Panc1 (cell line): ENCODE results near the gene LRRC36. TPM values are rescaled to one million over a fixed set of nuclear protein-coding genes. Genes with fewer than 3 reads are reported as not detected.

Experiments
- ATAC-seq: fragments of 200-7000 bp; cut with Tn5 transposase; 2 replicates; pipeline ENCODE4 v1.9.1; 2020; ENCODE audit warnings: mild to moderate bottlenecking, moderate library complexity
- BruUV-seq: library from RNA; stranded (reverse); fragments of 400-500 nt; replicated peaks from 2 replicates; lab custom pipeline; 2021; lab: Mats Ljungman, UMichigan
- CTCF ChIA-PET: fragments of 300-600 bp; sonication (Branson Sonifier 250); formaldehyde crosslinking; loops from one replicate; lab custom pipeline; 2022; ENCODE audit warnings: antibody characterized with exemption; lab: Charles Lee
- POLR2A ChIA-PET: fragments of 300-600 bp; sonication (Branson Sonifier 250); formaldehyde crosslinking; loops from one replicate; lab custom pipeline; 2022; ENCODE audit warnings: antibody characterized with exemption; lab: Charles Lee
- DNase-seq: peaks from one replicate; pipeline ENCODE4 v3.0.0-alpha.2; 2010; ENCODE audit warnings: low read depth, low spot score
- H3K27ac ChIP-seq: 2 replicates; pipeline ENCODE4 v1.5.1; 2011; ENCODE audit warnings: mild to moderate bottlenecking, low read length, inconsistent platforms
- H3K27me3 ChIP-seq: fragments of 200-500 bp; sonication (Bioruptor generic); 2 replicates; pipeline ENCODE4 v1.6.0; 2014; ENCODE audit warnings: low read length, inconsistent platforms; ENCODE audit not compliant: control insufficient read depth, insufficient read depth
- H3K36me3 ChIP-seq: fragments of 200-500 bp; sonication (Bioruptor generic); 2 replicates; pipeline ENCODE4 v1.5.1; 2014; ENCODE audit warnings: inconsistent platforms, mild to moderate bottlenecking, low read length, moderate library complexity; ENCODE audit not compliant: control insufficient read depth, insufficient read depth
- H3K4me1 ChIP-seq: 2 replicates; pipeline ENCODE4 v1.5.1; 2011; ENCODE audit warnings: inconsistent platforms, mild to moderate bottlenecking, low read length, moderate library complexity; ENCODE audit not compliant: control insufficient read depth, insufficient read depth
- H3K4me3 ChIP-seq, 2 experiments: 2 replicates each; pipeline ENCODE4 v1.5.1; 2011 to 2012; ENCODE audit warnings: low read depth in 2 of 2, low read length in 2 of 2, mild to moderate bottlenecking in 2 of 2, inconsistent platforms in 1 of 2, moderate library complexity in 1 of 2
- H3K9me3 ChIP-seq: fragments of 200-500 bp; sonication (Bioruptor generic); 2 replicates; pipeline ENCODE4 v1.5.1; 2014; ENCODE audit warnings: low read depth, mild to moderate bottlenecking, inconsistent platforms, low read length, moderate library complexity; ENCODE audit not compliant: control insufficient read depth, insufficient read depth
- POLR2AphosphoS5 ChIP-seq: IDR thresholded peaks from 2 replicates; pipeline ENCODE4 v1.6.1; 2012; ENCODE audit warnings: mild to moderate bottlenecking, low read depth, low read length, moderate library complexity
- SIN3A ChIP-seq: IDR thresholded peaks from 2 replicates; pipeline ENCODE4 v1.6.1; 2012; ENCODE audit warnings: low read depth, mild to moderate bottlenecking, low read length, moderate library complexity, borderline replicate concordance; ENCODE audit not compliant: insufficient read depth
- TCF7L2 ChIP-seq: IDR thresholded peaks from 2 replicates; pipeline ENCODE4 v1.6.1; 2011; ENCODE audit warnings: mild to moderate bottlenecking, low read depth, low read length, inconsistent platforms
- in situ Hi-C: cut with HindIII; loops from 2 replicates; pipeline ENCODE4 v1.10.0; 2016; ENCODE audit warnings: low sequenced_read_pairs, low pct_unique_long_range_greater_than_20kb
- intact Hi-C: fragments of 100-400 bp; cut with micrococcal nuclease; formaldehyde crosslinking; loops from one replicate; pipeline ENCODE4 v1.10.0; 2022; ENCODE audit not compliant: unreplicated experiment
- total RNA-seq: library from RNA; stranded (reverse); gene quantifications from one replicate; pipeline ENCODE4 v1.2.1, GENCODE V29; 2021; ENCODE audit not compliant: unreplicated experiment
- TF ChIP-seq, protein P1 (sequence below): fragments of 450-650 bp; IDR thresholded peaks from 2 replicates; pipeline ENCODE4 v1.5.1; 2017; ENCODE audit warnings: mild to moderate bottlenecking
- TF ChIP-seq, protein P2 (sequence below), 2 experiments: IDR thresholded peaks; 2 replicates each; pipeline ENCODE4 v1.6.1; 2011 to 2012; ENCODE audit warnings: low read depth in 2 of 2, control low read depth in 1 of 2, low read length in 1 of 2, mild to moderate bottlenecking in 1 of 2, moderate library complexity in 1 of 2; ENCODE audit not compliant: insufficient read depth in 1 of 2

The LRRC36 gene
- total RNA-seq, 1 experiment from 2014 or later = 0.54 TPM

DNA sequence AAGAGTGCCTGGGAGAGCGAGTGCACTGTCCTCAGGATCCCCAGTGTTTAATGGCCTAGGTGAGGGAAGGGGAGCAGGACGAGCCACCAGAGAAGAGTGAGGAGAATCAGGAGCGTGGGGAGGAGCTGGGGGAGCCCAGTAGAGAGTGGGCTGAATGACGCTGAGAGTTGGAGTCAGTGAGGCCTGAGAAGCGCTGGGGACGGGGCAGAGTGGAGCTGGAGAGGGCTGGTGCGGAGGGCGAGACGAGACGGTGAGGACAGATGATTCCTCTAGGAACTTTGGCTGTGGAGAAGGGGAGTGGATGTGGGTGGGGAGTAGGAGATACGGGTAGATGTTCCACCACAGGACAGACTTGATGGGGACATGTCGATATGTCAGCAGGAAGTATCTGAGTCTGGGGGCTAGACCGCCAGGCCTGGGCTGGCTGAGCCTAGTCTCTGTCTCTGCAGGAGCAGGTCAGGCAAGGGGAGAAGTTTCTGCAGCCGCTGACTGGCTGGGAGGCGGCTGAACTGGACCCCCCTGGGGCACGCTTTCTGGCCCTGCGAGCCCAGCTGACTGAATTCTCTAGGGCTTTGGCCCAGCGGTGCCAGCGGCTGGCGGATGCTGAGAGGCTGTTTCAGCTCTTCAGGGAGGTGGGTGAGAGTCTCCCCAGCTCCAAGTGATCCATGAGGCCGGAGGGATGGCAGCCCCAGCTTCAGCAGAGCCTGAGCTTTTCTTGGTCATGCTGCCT is 42.6 kb upstream of the LRRC36 start:
- Histone ChIP-seq H3K27me3 (no peaks in the 10 kb centered on the region), H3K27ac (no peak overlapping the region), H3K4me1 (no peaks in the 10 kb centered on the region), H3K9me3 (no peaks in the 10 kb centered on the region), H3K36me3 (no peaks in the 10 kb centered on the region; the same call in 1 of the 2 replicates), H3K4me3 (no peak overlapping the region)
- intact Hi-C loops = no loop called here
- BruUV-seq = no TSS peak
- no peak for TF ChIP-seq POLR2AphosphoS5
- TF ChIP-seq, protein P1, sequence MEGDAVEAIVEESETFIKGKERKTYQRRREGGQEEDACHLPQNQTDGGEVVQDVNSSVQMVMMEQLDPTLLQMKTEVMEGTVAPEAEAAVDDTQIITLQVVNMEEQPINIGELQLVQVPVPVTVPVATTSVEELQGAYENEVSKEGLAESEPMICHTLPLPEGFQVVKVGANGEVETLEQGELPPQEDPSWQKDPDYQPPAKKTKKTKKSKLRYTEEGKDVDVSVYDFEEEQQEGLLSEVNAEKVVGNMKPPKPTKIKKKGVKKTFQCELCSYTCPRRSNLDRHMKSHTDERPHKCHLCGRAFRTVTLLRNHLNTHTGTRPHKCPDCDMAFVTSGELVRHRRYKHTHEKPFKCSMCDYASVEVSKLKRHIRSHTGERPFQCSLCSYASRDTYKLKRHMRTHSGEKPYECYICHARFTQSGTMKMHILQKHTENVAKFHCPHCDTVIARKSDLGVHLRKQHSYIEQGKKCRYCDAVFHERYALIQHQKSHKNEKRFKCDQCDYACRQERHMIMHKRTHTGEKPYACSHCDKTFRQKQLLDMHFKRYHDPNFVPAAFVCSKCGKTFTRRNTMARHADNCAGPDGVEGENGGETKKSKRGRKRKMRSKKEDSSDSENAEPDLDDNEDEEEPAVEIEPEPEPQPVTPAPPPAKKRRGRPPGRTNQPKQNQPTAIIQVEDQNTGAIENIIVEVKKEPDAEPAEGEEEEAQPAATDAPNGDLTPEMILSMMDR = no peak
- ChIA-PET CTCF (interaction anchor here (1.0 to 1.6 kb wide), 2 partner anchors 34 to 55 kb away, joined by 3 read pairs; no protein-coding TSS in a partner anchor), POLR2A (no interaction called here)
- DNase-seq (no peak), ATAC-seq (no peak)
- in situ Hi-C loops = no loop called here

DNA sequence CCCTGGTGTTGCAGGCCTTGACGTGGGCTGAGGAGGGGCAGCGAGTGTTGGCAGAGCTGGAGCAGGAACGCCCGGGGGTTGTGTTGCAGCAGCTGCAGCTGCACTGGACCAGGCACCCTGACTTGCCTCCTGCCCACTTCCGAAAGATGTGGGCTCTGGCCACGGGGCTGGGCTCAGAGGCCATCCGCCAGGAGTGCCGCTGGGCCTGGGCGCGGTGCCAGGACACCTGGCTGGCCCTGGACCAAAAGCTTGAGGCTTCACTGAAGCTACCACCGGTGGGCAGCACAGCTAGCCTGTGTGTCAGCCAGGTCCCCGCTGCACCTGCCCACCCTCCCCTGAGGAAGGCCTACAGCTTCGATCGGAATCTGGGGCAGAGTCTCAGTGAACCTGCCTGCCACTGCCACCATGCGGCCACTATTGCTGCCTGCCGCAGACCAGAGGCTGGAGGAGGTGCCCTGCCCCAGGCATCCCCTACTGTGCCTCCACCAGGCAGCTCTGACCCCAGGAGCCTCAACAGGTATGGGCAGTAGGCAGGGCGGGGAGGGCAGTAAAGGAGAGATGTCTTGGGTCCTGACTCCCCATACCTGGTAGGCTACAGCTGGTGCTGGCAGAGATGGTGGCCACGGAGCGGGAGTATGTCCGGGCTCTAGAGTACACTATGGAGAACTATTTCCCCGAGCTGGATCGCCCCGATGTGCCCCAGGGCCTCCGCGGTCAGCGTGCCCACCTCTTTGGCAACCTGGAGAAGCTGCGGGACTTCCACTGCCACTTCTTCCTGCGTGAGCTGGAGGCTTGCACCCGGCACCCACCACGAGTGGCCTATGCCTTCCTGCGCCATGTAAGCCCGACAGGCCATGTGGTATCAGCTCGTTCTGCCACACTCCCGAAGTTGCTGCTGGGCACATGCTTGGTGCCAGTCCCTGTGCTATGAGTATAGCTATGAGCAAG is 41.6 kb upstream of the LRRC36 start:
- TF ChIP-seq POLR2AphosphoS5 = no peak
- TF ChIP-seq SIN3A = no peak
- TF ChIP-seq, protein P1 = peak; percentile 80; the same call in 1 of the 2 replicates
- CTCF ChIA-PET = interaction anchor here (0.6 to 1.6 kb wide), 5 partner anchors 22 to 331 kb away, joined by 3 to 6 read pairs (median 3); no protein-coding TSS in a partner anchor
- DNase-seq (no peak), ATAC-seq (peak; percentile 85)
- no TSS peak for BruUV-seq
- Histone ChIP-seq H3K27me3 (no peaks in the 10 kb centered on the region), H3K4me1 (no peaks in the 10 kb centered on the region), H3K27ac (no peak overlapping the region), H3K4me3 (no peak overlapping the region), H3K9me3 (no peaks in the 10 kb centered on the region), H3K36me3 (no peaks in the 10 kb centered on the region; the same call in 1 of the 2 replicates)
- in situ Hi-C loops (no loop called here), intact Hi-C loops (no loop called here)
- POLR2A ChIA-PET = no interaction called here

DNA sequence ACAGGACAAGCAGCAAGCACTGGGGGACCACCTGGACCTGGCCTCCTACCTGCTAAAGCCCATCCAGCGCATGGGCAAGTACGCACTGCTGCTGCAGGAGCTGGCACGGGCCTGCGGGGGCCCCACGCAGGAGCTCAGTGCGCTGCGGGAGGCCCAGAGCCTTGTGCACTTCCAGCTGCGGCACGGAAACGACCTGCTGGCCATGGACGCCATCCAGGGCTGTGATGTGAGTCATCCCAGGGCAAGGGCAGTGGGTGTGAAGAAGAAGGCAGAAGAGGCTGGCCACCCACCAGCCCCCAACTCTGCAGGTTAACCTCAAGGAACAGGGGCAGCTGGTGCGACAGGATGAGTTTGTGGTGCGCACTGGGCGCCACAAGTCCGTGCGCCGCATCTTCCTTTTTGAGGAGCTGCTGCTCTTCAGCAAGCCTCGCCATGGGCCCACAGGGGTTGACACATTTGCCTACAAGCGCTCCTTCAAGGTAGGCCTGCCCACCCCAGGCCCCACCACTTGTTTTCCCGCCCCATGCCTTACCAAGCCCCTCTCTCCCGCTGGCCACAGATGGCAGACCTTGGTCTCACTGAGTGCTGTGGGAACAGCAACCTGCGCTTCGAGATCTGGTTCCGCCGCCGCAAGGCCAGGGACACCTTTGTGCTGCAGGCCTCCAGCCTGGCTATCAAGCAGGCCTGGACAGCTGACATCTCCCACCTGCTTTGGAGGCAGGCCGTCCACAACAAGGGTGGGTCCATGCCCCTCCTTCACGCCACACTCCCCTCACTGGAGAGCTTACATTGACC is 40.0 kb upstream of the LRRC36 start:
- DNase-seq (no peak), ATAC-seq (no peak)
- CTCF ChIA-PET = interaction anchor here (1.0 kb wide), 1 partner anchor 79 kb away, joined by 3 read pairs; no protein-coding TSS in a partner anchor
- H3K27me3 ChIP-seq = no peaks in the 10 kb centered on the region
- H3K4me1 ChIP-seq = no peaks in the 10 kb centered on the region
- no peaks in the 10 kb centered on the region for H3K36me3 ChIP-seq
- TF ChIP-seq POLR2AphosphoS5 (no peak), SIN3A (no peak), TCF7L2 (no peak)
- TF ChIP-seq, protein P2, sequence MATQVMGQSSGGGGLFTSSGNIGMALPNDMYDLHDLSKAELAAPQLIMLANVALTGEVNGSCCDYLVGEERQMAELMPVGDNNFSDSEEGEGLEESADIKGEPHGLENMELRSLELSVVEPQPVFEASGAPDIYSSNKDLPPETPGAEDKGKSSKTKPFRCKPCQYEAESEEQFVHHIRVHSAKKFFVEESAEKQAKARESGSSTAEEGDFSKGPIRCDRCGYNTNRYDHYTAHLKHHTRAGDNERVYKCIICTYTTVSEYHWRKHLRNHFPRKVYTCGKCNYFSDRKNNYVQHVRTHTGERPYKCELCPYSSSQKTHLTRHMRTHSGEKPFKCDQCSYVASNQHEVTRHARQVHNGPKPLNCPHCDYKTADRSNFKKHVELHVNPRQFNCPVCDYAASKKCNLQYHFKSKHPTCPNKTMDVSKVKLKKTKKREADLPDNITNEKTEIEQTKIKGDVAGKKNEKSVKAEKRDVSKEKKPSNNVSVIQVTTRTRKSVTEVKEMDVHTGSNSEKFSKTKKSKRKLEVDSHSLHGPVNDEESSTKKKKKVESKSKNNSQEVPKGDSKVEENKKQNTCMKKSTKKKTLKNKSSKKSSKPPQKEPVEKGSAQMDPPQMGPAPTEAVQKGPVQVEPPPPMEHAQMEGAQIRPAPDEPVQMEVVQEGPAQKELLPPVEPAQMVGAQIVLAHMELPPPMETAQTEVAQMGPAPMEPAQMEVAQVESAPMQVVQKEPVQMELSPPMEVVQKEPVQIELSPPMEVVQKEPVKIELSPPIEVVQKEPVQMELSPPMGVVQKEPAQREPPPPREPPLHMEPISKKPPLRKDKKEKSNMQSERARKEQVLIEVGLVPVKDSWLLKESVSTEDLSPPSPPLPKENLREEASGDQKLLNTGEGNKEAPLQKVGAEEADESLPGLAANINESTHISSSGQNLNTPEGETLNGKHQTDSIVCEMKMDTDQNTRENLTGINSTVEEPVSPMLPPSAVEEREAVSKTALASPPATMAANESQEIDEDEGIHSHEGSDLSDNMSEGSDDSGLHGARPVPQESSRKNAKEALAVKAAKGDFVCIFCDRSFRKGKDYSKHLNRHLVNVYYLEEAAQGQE (IDR thresholded peaks at IDR 0.05; ENCODE audit: insufficient read depth in 1 of 2, low read depth in 2 of 2, low read length in 1 of 2) = no peak
- TF ChIP-seq, protein P1 = no peak
- H3K4me3 ChIP-seq = no peak overlapping the region
- BruUV-seq = no TSS peak
- in situ Hi-C loops (no loop called here), intact Hi-C loops (no loop called here)
- no peaks in the 10 kb centered on the region for H3K9me3 ChIP-seq
- POLR2A ChIA-PET = no interaction called here
- no peak overlapping the region for H3K27ac ChIP-seq
